HCT116 (cell line): ENCODE measurements around the gene BEST4. TPM values are rescaled to one million over a fixed set of nuclear protein-coding genes. Genes with fewer than 3 reads are reported as not detected.

Source experiments
- ATAC-seq: fragments of 200-7000 bp; cut with Tn5 transposase; 2 replicates; pipeline ENCODE4 v1.9.1; 2020; ENCODE audit warnings: mild to moderate bottlenecking, moderate library complexity
- BruUV-seq: library from RNA; stranded (reverse); fragments of 400-500 nt; replicated peaks from 2 replicates; lab custom pipeline; 2021; lab: Mats Ljungman, UMichigan
- CTCF ChIA-PET: fragments of 300-600 bp; sonication (Branson Sonifier 250); formaldehyde crosslinking; loops from one replicate; lab custom pipeline; 2021; ENCODE audit warnings: antibody characterized with exemption; lab: Charles Lee
- POLR2A ChIA-PET: fragments of 300-600, 350-600 bp; sonication (Branson Sonifier 250); formaldehyde crosslinking; loops from one replicate; lab custom pipeline; 2021; ENCODE audit warnings: antibody characterized with exemption; lab: Charles Lee
- RAD21 ChIA-PET, 2 experiments: fragments of 300-600 bp; sonication (Branson Sonifier 250); formaldehyde crosslinking; loops; one replicate each; lab custom pipeline; 2023; ENCODE audit warnings: low total read pairs in 2 of 2; ENCODE audit not compliant: uncharacterized antibody in 2 of 2, unreplicated experiment in 2 of 2, low non-redundant PET in 1 of 2; lab: Charles Lee
- DNase-seq: peaks from one replicate; pipeline ENCODE4 v3.0.0-alpha.2; 2010; ENCODE audit warnings: low read depth, low spot score
- H2AFZ ChIP-seq: fragments of 200-600 bp; shearing (Covaris generic), sonication (generic); 2 replicates; pipeline ENCODE4 v1.6.1; 2017; ENCODE audit warnings: low read depth, mixed run types, mixed read lengths, antibody characterized with exemption, low read length; ENCODE audit not compliant: poor library complexity, severe bottlenecking
- H3K27ac ChIP-seq: 2 replicates; pipeline ENCODE4 v1.5.1; 2012; ENCODE audit warnings: low read depth, low read length
- H3K27me3 ChIP-seq: fragments of 200-600 bp; sonication (generic); 2 replicates; pipeline ENCODE4 v1.6.1; 2016; ENCODE audit warnings: mixed run types, low read length, mixed read lengths; ENCODE audit not compliant: insufficient read depth
- H3K36me3 ChIP-seq, 2 experiments: fragments of 200-500 bp in 1 of 2; fragments of 200-600 bp in 1 of 2; sonication (Bioruptor generic) in 1 of 2; sonication (generic) in 1 of 2; 2 replicates each; pipeline versions ENCODE4 v1.5.1 to v1.6.1; 2014 to 2016; ENCODE audit warnings: low read length in 2 of 2, inconsistent platforms in 1 of 2, mixed read lengths in 1 of 2, mixed run types in 1 of 2; ENCODE audit not compliant: insufficient read depth in 2 of 2, control insufficient read depth in 1 of 2
- H3K4me1 ChIP-seq, 2 experiments: fragments of 200-600 bp in 1 of 2; sonication (generic) in 1 of 2; 2 replicates each; pipeline versions ENCODE4 v1.5.1 to v1.6.1; 2012 to 2017; ENCODE audit warnings: low read length in 2 of 2, inconsistent platforms in 1 of 2, mild to moderate bottlenecking in 1 of 2, mixed read lengths in 1 of 2, mixed run types in 1 of 2, moderate library complexity in 1 of 2; ENCODE audit not compliant: insufficient read depth in 2 of 2, control insufficient read depth in 1 of 2
- H3K4me2 ChIP-seq: fragments of 200-600 bp; sonication (generic); 2 replicates; pipeline ENCODE4 v1.6.1; 2017; ENCODE audit warnings: mixed run types, low read length, mixed read lengths
- H3K4me3 ChIP-seq, 2 experiments: fragments of 200-600 bp in 1 of 2; sonication (generic) in 1 of 2; replicated peaks in 1 of 2; 2 replicates each; pipeline ENCODE4 v1.5.1; 2011 to 2016; ENCODE audit warnings: low read length in 2 of 2, control low read depth in 1 of 2, low read depth in 1 of 2, mild to moderate bottlenecking in 1 of 2, mixed read lengths in 1 of 2, mixed run types in 1 of 2
- H3K79me2 ChIP-seq: fragments of 200-600 bp; sonication (generic); 2 replicates; pipeline ENCODE4 v1.6.1; 2017; ENCODE audit warnings: mild to moderate bottlenecking, mixed run types, low read length, moderate library complexity, mixed read lengths; ENCODE audit not compliant: insufficient read depth
- H3K9ac ChIP-seq: fragments of 200-600 bp; sonication (generic); 2 replicates; pipeline ENCODE4 v1.6.1; 2016; ENCODE audit warnings: low read length, mixed read lengths
- H3K9me2 ChIP-seq: fragments of 200-600 bp; sonication (generic), shearing (Covaris generic); 2 replicates; pipeline ENCODE4 v1.6.1; 2017; ENCODE audit warnings: mixed run types, mild to moderate bottlenecking, moderate library complexity; ENCODE audit not compliant: insufficient read depth
- H3K9me3 ChIP-seq, 2 experiments: fragments of 200-500 bp in 1 of 2; fragments of 200-600 bp in 1 of 2; sonication (Bioruptor generic) in 1 of 2; sonication (generic) in 1 of 2; 2 replicates each; pipeline ENCODE4 v1.6.1; 2014 to 2017; ENCODE audit warnings: low read length in 2 of 2, mixed read lengths in 2 of 2, inconsistent platforms in 1 of 2, low read depth in 1 of 2, mild to moderate bottlenecking in 1 of 2, mixed run types in 1 of 2, moderate library complexity in 1 of 2; ENCODE audit not compliant: control insufficient read depth in 1 of 2, insufficient read depth in 1 of 2
- H4K20me1 ChIP-seq: fragments of 200-600 bp; sonication (generic), shearing (Covaris generic); 2 replicates; pipeline ENCODE4 v1.6.1; 2017; ENCODE audit warnings: mixed run types, mild to moderate bottlenecking, moderate library complexity; ENCODE audit not compliant: insufficient read depth
- CBX3 ChIP-seq: IDR thresholded peaks from 2 replicates; pipeline ENCODE4 v1.6.1; 2012; ENCODE audit warnings: low read depth
- ELF1 ChIP-seq: IDR thresholded peaks from 2 replicates; pipeline ENCODE4 v1.6.1; 2012; ENCODE audit warnings: low read depth, borderline replicate concordance
- EZH2 ChIP-seq: fragments of 200-600 bp; sonication (generic); IDR thresholded peaks from 2 replicates; pipeline ENCODE4 v1.6.1; 2017; ENCODE audit warnings: antibody characterized with exemption, mixed run types
- EZH2phosphoT487 ChIP-seq: fragments of 200-600 bp; IDR thresholded peaks from 2 replicates; pipeline ENCODE4 v1.6.1; 2018; ENCODE audit warnings: antibody characterized with exemption, borderline replicate concordance
- JUND ChIP-seq: IDR thresholded peaks from 2 replicates; pipeline ENCODE4 v1.6.1; 2012
- RAD21 ChIP-seq: IDR thresholded peaks from 2 replicates; pipeline ENCODE4 v1.6.1; 2012; ENCODE audit warnings: low read depth, mild to moderate bottlenecking
- SIN3A ChIP-seq: IDR thresholded peaks from 2 replicates; pipeline ENCODE4 v1.6.1; 2012; ENCODE audit warnings: low read depth
- SP1 ChIP-seq: IDR thresholded peaks from 2 replicates; pipeline ENCODE4 v1.6.1; 2012; ENCODE audit warnings: low read depth
- SRF ChIP-seq: IDR thresholded peaks from 2 replicates; pipeline ENCODE4 v1.6.1; 2012; ENCODE audit warnings: low read depth
- ZFX ChIP-seq: fragments of 450-650 bp; IDR thresholded peaks from 2 replicates; pipeline ENCODE4 v1.6.1; 2017
- intact Hi-C: fragments of 100-400 bp; cut with micrococcal nuclease; formaldehyde crosslinking; loops from 2 replicates; pipeline ENCODE4 v1.10.0; 2022
- total RNA-seq: library from RNA; stranded (reverse); gene quantifications from one replicate; pipeline ENCODE4 v1.2.1, GENCODE V29; 2021; ENCODE audit not compliant: unreplicated experiment
- TF ChIP-seq, protein P1 (sequence below): IDR thresholded peaks from 2 replicates; pipeline ENCODE4 v1.6.1; 2012
- TF ChIP-seq, protein P2 (sequence below), 3 experiments: fragments of 200-600 bp in 1 of 3; sonication (generic) in 1 of 3; IDR thresholded peaks in 2 of 3; conservative IDR thresholded peaks in 1 of 3; 2 replicates each; pipeline ENCODE4 v1.5.1; 2012 to 2017; ENCODE audit warnings: low read depth in 2 of 3, low read length in 2 of 3, antibody characterized with exemption in 1 of 3, borderline replicate concordance in 1 of 3, control low read depth in 1 of 3, mild to moderate bottlenecking in 1 of 3, mixed read lengths in 1 of 3, mixed run types in 1 of 3, moderate library complexity in 1 of 3; ENCODE audit not compliant: insufficient read depth in 1 of 3

The BEST4 gene
- total RNA-seq, 1 experiment from 2014 or later = 0.52 TPM

DNA sequence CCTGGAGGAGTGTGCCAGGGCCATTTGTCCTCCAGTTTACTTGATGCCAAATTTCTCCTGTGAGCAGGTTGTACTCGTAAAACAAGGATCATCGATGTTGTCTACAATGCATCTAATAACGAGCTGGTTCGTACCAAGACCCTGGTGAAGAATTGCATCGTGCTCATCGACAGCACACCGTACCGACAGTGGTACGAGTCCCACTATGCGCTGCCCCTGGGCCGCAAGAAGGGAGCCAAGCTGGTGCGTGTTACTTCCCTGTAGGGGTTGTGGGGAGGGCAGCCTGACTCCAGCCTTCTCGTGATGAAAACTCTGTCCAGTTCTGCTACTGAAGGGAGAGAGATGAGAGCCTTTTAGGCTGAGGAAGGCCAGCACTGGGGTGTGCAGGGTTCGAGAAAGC is 10.4 kb downstream of the BEST4 start:
- H3K9me3 ChIP-seq = no peaks in the 10 kb centered on the region
- no peak for TF ChIP-seq EZH2
- TF ChIP-seq, protein P1, sequence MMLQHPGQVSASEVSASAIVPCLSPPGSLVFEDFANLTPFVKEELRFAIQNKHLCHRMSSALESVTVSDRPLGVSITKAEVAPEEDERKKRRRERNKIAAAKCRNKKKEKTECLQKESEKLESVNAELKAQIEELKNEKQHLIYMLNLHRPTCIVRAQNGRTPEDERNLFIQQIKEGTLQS = no peak
- no peak for TF ChIP-seq SIN3A
- no peak for TF ChIP-seq RAD21
- no peak for TF ChIP-seq ZFX
- no peak for TF ChIP-seq SRF
- no peak for TF ChIP-seq CBX3
- TF ChIP-seq SP1 = no peak
- TF ChIP-seq JUND = no peak
- no peak for TF ChIP-seq EZH2phosphoT487
- no peak for TF ChIP-seq ELF1
- H3K27ac ChIP-seq = peak overlapping the region; percentile 86
- ChIA-PET POLR2A (interaction anchor here (1.0 kb wide), 1 partner anchor 11 kb away, joined by 4 read pairs; no protein-coding TSS in a partner anchor), CTCF (no interaction called here), RAD21 (no interaction called here)
- peaks cover 10 to 24% of the 10 kb centered on the region in 2 experiments for H3K4me1 ChIP-seq
- no peaks in the 10 kb centered on the region for H3K27me3 ChIP-seq
- peak overlapping the region; percentile 92 to 99 for H3K4me3 ChIP-seq
- H3K9me2 ChIP-seq = no peaks in the 10 kb centered on the region
- DNase-seq (no peak), ATAC-seq (no peak)
- intact Hi-C loops = no loop called here
- peak overlapping the region; percentile 100 for H3K9ac ChIP-seq
- no TSS peak for BruUV-seq
- H3K79me2 ChIP-seq = peaks cover 43% of the 10 kb centered on the region
- no peak overlapping the region for H2AFZ ChIP-seq
- H3K4me2 ChIP-seq = peak overlapping the region; percentile 99
- peaks cover 28 to 49% of the 10 kb centered on the region in 2 experiments for H3K36me3 ChIP-seq
- peaks cover 18% of the 10 kb centered on the region; the same call in 1 of the 2 replicates for H4K20me1 ChIP-seq

DNA sequence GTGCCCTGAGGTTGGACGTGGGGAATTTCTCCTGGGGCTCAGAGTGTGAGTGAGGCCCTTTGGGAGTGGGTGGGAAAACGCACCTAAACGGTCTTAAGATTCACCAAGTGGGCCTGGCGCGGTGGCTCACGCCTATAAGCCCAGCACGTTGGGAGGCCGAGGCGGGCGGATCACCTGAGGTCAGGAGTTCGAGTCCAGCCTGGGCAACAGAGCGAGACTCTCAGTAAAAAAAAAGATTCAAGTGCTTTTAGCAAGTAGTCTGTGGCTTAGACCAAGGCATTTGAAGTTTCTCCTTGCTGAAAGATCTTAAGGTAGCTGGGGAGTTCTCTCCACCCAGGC is 11.3 kb downstream of the BEST4 start:
- TF ChIP-seq, protein P2, sequence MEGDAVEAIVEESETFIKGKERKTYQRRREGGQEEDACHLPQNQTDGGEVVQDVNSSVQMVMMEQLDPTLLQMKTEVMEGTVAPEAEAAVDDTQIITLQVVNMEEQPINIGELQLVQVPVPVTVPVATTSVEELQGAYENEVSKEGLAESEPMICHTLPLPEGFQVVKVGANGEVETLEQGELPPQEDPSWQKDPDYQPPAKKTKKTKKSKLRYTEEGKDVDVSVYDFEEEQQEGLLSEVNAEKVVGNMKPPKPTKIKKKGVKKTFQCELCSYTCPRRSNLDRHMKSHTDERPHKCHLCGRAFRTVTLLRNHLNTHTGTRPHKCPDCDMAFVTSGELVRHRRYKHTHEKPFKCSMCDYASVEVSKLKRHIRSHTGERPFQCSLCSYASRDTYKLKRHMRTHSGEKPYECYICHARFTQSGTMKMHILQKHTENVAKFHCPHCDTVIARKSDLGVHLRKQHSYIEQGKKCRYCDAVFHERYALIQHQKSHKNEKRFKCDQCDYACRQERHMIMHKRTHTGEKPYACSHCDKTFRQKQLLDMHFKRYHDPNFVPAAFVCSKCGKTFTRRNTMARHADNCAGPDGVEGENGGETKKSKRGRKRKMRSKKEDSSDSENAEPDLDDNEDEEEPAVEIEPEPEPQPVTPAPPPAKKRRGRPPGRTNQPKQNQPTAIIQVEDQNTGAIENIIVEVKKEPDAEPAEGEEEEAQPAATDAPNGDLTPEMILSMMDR (IDR thresholded peaks at IDR 0.05 in 2 of 3, conservative IDR thresholded peaks at IDR 0.05 in 1 of 3; ENCODE audit: borderline replicate concordance in 1 of 3, insufficient read depth in 1 of 3, low read depth in 2 of 3, low read length in 2 of 3) = no peak
- TF ChIP-seq SP1 = no peak
- TF ChIP-seq, all 23 proteins: peak for 0
- H2AFZ ChIP-seq = no peak overlapping the region
- POLR2A ChIA-PET = interaction anchor here (1.7 to 3.5 kb wide), 5 partner anchors 9 to 55 kb away, joined by 11 to 39 read pairs (median 16); partner anchors contain the start of gene RNU5D-1
- DNase-seq (no peak), ATAC-seq (no peak)
- H3K4me3 ChIP-seq = peak overlapping the region; percentile 92 to 99
- peak overlapping the region; percentile 100 for H3K9ac ChIP-seq
- H3K4me1 ChIP-seq = peaks cover 10 to 24% of the 10 kb centered on the region in 2 experiments
- peak overlapping the region; percentile 99 for H3K4me2 ChIP-seq
- RAD21 ChIA-PET = no interaction called here
- no peaks in the 10 kb centered on the region for H3K27me3 ChIP-seq
- peaks cover 18% of the 10 kb centered on the region; the same call in 1 of the 2 replicates for H4K20me1 ChIP-seq
- H3K9me2 ChIP-seq = no peaks in the 10 kb centered on the region
- H3K27ac ChIP-seq = peak overlapping the region; percentile 86
- peaks cover 28 to 49% of the 10 kb centered on the region in 2 experiments for H3K36me3 ChIP-seq
- peaks cover 43% of the 10 kb centered on the region for H3K79me2 ChIP-seq
- intact Hi-C loops = no loop called here
- CTCF ChIA-PET = no interaction called here
- no peaks in the 10 kb centered on the region for H3K9me3 ChIP-seq
- no TSS peak for BruUV-seq
